Osteoblast (primary cell): Measurements from ENCODE around the gene MRNIP. TPM values are rescaled to one million over a fixed set of nuclear protein-coding genes. Genes with fewer than 3 reads are reported as not detected.

ENCODE experiments used
- DNase-seq: peaks from one replicate; pipeline ENCODE4 v3.0.0; 2011; ENCODE audit warnings: low spot score, mixed read lengths; ENCODE audit not compliant: insufficient read length; ENCODE audit errors: missing footprints
- H2AFZ ChIP-seq: 2 replicates; pipeline ENCODE4 v1.6.0; 2011; ENCODE audit warnings: mild to moderate bottlenecking, low read length
- H3K27ac ChIP-seq: 2 replicates; pipeline ENCODE4 v1.5.1; 2011; ENCODE audit warnings: mild to moderate bottlenecking, low read depth, low read length, moderate library complexity
- H3K27me3 ChIP-seq: 2 replicates; pipeline ENCODE4 v1.6.0; 2012; ENCODE audit warnings: mild to moderate bottlenecking, control low read depth, inconsistent platforms, low read length, moderate library complexity; ENCODE audit not compliant: insufficient read depth
- H3K36me3 ChIP-seq: 2 replicates; pipeline ENCODE4 v1.5.1; 2011; ENCODE audit warnings: mild to moderate bottlenecking, low read length, control low read depth, moderate library complexity; ENCODE audit not compliant: insufficient read depth
- H3K4me1 ChIP-seq: 2 replicates; pipeline ENCODE4 v1.5.1; 2011; ENCODE audit warnings: mild to moderate bottlenecking, low read length, control low read depth, moderate library complexity; ENCODE audit not compliant: insufficient read depth
- H3K4me2 ChIP-seq: 2 replicates; pipeline ENCODE4 v1.6.0; 2011; ENCODE audit warnings: mild to moderate bottlenecking, low read length; ENCODE audit not compliant: insufficient read depth
- H3K4me3 ChIP-seq: fragments of 200-600 bp; sonication (generic); 3 replicates; pipeline ENCODE4 v1.5.1; 2012; ENCODE audit warnings: mild to moderate bottlenecking, low read length, inconsistent platforms; ENCODE audit not compliant: insufficient read depth
- H3K79me2 ChIP-seq: 2 replicates; pipeline ENCODE4 v1.6.0; 2012; ENCODE audit warnings: mild to moderate bottlenecking, low read length, control low read depth, inconsistent platforms; ENCODE audit not compliant: insufficient read depth
- H3K9me3 ChIP-seq: 2 replicates; pipeline ENCODE4 v1.5.1; 2011; ENCODE audit warnings: low read depth, low read length, control low read depth
- H4K20me1 ChIP-seq: 2 replicates; pipeline ENCODE4 v1.6.0; 2012; ENCODE audit warnings: mild to moderate bottlenecking, low read length, control low read depth; ENCODE audit not compliant: insufficient read depth
- total RNA-seq: library from RNA; depleted of rRNA; stranded (reverse); fragments of >200 nt; gene quantifications from 2 replicates; pipeline ENCODE4 v1.2.3, GENCODE V29; 2012
- TF ChIP-seq, protein P1 (sequence below): IDR thresholded peaks from 2 replicates; pipeline ENCODE4 v1.5.1; 2011; ENCODE audit warnings: mild to moderate bottlenecking, low read depth, low read length, moderate library complexity; ENCODE audit errors: extremely low read depth

Gene MRNIP
- total RNA-seq, 1 donor, result 10.1 TPM

DNA sequence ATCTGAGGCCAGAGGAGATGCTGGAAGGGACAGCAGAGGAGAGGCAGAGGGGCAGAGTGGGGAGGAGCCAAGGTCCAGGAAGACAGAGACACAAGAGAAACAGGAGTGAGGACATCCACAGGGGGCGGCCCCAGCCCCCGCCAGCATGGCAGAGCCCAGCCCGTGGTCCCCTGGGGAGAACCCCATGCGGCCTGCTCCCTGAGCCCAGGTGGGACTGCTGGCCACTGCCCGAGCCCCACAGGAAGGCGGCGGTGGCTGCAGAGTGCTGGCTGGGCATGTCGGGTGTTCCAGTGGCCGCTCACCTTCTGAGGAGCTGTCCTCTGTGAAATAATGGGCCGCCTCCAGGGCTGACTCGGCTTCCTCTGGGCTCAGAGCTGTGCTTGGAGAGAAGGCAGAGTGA, 8.9 kb upstream of the MRNIP start:
- Histone ChIP-seq H3K27ac (no peak overlapping the region), H3K4me2 (no peak overlapping the region), H3K79me2 (no peaks in the 10 kb centered on the region), H3K36me3 (peaks cover 67% of the 10 kb centered on the region), H3K27me3 (no peaks in the 10 kb centered on the region), H3K9me3 (no peaks in the 10 kb centered on the region), H2AFZ (no peak overlapping the region), H4K20me1 (no peaks in the 10 kb centered on the region), H3K4me3 (no peak overlapping the region), H3K4me1 (no peaks in the 10 kb centered on the region)
- peak; percentile 62 for DNase-seq
- TF ChIP-seq, protein P1, sequence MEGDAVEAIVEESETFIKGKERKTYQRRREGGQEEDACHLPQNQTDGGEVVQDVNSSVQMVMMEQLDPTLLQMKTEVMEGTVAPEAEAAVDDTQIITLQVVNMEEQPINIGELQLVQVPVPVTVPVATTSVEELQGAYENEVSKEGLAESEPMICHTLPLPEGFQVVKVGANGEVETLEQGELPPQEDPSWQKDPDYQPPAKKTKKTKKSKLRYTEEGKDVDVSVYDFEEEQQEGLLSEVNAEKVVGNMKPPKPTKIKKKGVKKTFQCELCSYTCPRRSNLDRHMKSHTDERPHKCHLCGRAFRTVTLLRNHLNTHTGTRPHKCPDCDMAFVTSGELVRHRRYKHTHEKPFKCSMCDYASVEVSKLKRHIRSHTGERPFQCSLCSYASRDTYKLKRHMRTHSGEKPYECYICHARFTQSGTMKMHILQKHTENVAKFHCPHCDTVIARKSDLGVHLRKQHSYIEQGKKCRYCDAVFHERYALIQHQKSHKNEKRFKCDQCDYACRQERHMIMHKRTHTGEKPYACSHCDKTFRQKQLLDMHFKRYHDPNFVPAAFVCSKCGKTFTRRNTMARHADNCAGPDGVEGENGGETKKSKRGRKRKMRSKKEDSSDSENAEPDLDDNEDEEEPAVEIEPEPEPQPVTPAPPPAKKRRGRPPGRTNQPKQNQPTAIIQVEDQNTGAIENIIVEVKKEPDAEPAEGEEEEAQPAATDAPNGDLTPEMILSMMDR, result no peak

DNA sequence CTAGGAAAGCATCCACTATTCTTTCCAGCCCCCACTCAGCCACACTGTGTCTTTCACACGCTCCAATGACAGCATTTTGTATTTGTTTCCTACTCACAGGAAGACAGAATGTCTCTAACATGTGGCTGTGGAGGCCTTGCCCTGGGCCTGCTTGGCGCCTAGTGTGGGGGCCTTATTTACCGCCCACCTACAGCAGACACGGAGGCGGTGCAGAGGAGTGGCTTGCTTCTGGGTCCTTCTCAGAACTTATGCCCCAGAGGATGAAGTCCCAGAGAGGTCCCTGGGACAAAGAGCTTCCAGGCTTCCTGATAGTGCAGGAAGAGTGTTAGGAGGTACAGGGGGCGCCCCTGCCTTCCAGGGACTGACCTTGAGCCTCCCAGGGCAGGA, 8.5 kb upstream of the MRNIP start:
- TF ChIP-seq, protein P1, result no peak
- H3K36me3 ChIP-seq, result peaks cover 67% of the 10 kb centered on the region
- no peaks in the 10 kb centered on the region for H3K27me3 ChIP-seq
- H4K20me1 ChIP-seq, result no peaks in the 10 kb centered on the region
- H3K27ac ChIP-seq, result no peak overlapping the region
- no peaks in the 10 kb centered on the region for H3K9me3 ChIP-seq
- no peak overlapping the region for H3K4me2 ChIP-seq
- no peak overlapping the region for H2AFZ ChIP-seq
- no peaks in the 10 kb centered on the region for H3K4me1 ChIP-seq
- peak; percentile 80 for DNase-seq
- no peak overlapping the region for H3K4me3 ChIP-seq
- no peaks in the 10 kb centered on the region for H3K79me2 ChIP-seq

DNA sequence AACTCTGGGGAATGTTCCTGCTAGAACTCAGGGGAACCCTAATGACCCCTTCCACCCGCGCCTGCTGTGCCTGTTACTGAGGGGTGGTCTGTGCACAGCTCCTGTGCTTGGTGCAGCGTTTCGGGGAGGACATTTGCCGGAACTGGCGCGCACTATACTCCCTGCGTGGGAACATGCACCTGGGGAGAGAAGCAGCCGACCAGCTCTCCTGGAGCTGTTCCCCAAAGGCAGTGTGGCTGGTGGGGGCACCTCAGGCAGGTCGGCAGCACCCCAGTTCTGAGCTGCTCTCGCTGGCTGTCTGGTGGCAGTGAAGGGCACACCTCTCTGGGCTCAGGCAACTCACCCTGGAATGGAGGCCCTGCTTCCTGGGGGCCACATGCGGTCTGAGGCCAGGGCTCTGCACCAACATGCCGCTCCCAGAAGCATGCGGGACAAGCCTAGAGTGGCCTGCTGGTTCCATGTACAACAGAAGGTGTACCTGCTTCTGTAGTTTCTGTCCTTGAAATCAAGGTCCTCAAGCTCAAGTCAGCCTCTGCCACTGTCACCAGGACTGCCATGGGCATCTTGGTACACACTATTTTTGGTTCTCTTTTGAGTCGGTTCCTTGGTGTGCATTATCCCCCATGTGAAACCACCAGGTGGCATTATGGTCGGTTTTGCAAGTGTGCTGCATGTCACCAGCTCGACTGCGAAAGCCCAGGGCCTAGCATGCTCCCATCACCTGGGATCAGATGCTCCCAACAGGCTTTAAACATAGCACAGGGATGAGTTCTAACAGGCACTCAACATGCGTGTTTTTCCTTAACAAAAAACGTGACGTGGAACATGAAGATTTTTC, 7.8 kb upstream of the MRNIP start:
- H3K9me3 ChIP-seq, result no peaks in the 10 kb centered on the region
- H3K27me3 ChIP-seq, result no peaks in the 10 kb centered on the region
- H3K27ac ChIP-seq, result no peak overlapping the region
- H3K4me1 ChIP-seq, result no peaks in the 10 kb centered on the region
- TF ChIP-seq, protein P1, result no peak
- H3K4me3 ChIP-seq, result no peak overlapping the region
- no peaks in the 10 kb centered on the region for H3K79me2 ChIP-seq
- peaks cover 66% of the 10 kb centered on the region for H3K36me3 ChIP-seq
- H4K20me1 ChIP-seq, result no peaks in the 10 kb centered on the region
- H2AFZ ChIP-seq, result no peak overlapping the region
- DNase-seq, result peak; percentile 84
- no peak overlapping the region for H3K4me2 ChIP-seq

DNA sequence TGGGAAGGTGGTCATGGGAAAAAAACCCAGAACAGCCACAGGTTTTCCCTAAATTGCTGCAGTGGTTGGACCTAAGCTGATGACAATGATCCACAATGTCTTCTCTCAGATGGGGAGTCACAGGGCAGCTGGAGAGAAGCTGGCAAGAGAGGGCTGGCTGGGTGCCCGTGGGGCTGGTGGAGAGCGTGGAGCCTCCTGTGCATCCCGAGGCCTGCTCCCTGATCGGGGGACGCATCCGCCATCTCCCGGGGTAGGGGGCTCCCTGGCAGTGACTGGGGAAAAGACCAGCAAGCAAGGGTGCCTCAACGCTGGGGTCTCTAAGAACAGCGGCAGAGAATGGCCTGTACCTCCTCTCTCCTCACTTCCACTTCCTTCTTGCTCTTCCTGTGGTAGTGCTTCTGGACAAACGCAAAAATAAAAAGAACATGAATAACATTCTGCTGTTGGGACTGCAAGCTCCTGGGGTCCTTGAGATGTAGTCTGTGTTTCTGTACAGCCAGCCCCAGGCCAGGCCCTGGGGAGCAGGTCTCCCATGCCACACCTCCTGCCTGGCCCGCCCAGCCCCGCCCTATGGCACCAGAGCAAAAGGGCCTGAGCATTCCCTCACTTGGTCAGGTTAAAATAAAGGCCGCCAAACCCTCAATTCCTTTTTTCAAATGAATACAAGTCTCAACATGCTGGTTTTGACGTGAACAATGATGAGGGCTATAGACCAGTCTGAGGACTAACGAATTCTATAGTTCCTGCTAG, 7.0 kb upstream of the MRNIP start:
- Histone ChIP-seq H4K20me1 (no peaks in the 10 kb centered on the region), H3K9me3 (no peaks in the 10 kb centered on the region), H3K4me2 (no peak overlapping the region), H3K36me3 (peaks cover 58% of the 10 kb centered on the region), H3K79me2 (no peaks in the 10 kb centered on the region), H3K4me1 (no peaks in the 10 kb centered on the region), H3K27me3 (no peaks in the 10 kb centered on the region), H2AFZ (no peak overlapping the region), H3K4me3 (no peak overlapping the region), H3K27ac (no peak overlapping the region)
- TF ChIP-seq, protein P1, result no peak
- DNase-seq, result peak; percentile 71
